H1 (cell line): Measurements from ENCODE around the gene SERPINB1. TPM values are rescaled to one million over a fixed set of nuclear protein-coding genes. Genes with fewer than 3 reads are reported as not detected.
"Not testable (repeated sequence)": the region's sequence is repeated elsewhere in the genome, so short reads cannot be mapped to it uniquely, and the experiment has no call there.

Experiments
- CTCF ChIA-PET: fragments of 300-600 bp; sonication (Branson Sonifier 250); formaldehyde crosslinking; loops from one replicate; lab custom pipeline; 2021; ENCODE audit not compliant: partially characterized antibody; lab: Charles Lee
- POLR2A ChIA-PET: fragments of 300-600 bp; sonication (Branson Sonifier 250); formaldehyde crosslinking; loops from one replicate; lab custom pipeline; 2021; ENCODE audit warnings: inconsistent platforms; ENCODE audit not compliant: partially characterized antibody; lab: Charles Lee
- DNase-seq, 2 experiments: peaks; one replicate each; pipeline versions ENCODE4 v3.0.0 to v3.0.0-alpha.2; 2010 to 2022; ENCODE audit warnings: low spot score in 2 of 2, low read depth in 1 of 2, mixed read lengths in 1 of 2
- FAIRE-seq: peaks from 2 replicates; lab custom pipeline; 2011; peaks lifted over from hg19 to GRCh38; lab: Jason Lieb, UNC
- H2AFZ ChIP-seq: 2 replicates; pipeline ENCODE4 v1.8.1; 2012; ENCODE audit warnings: low read length, inconsistent platforms
- H2AK5ac ChIP-seq: 2 replicates; pipeline ENCODE4 v1.6.1; 2013; ENCODE audit warnings: low read depth, low read length
- H2BK120ac ChIP-seq: replicated peaks from 2 replicates; pipeline ENCODE3; 2013; ENCODE audit warnings: low read depth, low read length, inconsistent platforms
- H2BK12ac ChIP-seq: 2 replicates; pipeline ENCODE4 v1.6.1; 2013; ENCODE audit warnings: low read depth, low read length
- H2BK15ac ChIP-seq: 2 replicates; pipeline ENCODE4 v1.6.1; 2013; ENCODE audit warnings: low read length
- H2BK20ac ChIP-seq: 2 replicates; pipeline ENCODE4 v1.6.1; 2013; ENCODE audit warnings: low read length
- H2BK5ac ChIP-seq: 2 replicates; pipeline ENCODE4 v1.6.1; 2013; ENCODE audit warnings: low read depth, low read length
- H3K14ac ChIP-seq: 2 replicates; pipeline ENCODE4 v1.6.1; 2013; ENCODE audit warnings: inconsistent platforms; ENCODE audit not compliant: insufficient read length
- H3K18ac ChIP-seq: 2 replicates; pipeline ENCODE4 v1.6.1; 2013; ENCODE audit warnings: low read length; ENCODE audit errors: extremely low read depth
- H3K23ac ChIP-seq: 2 replicates; pipeline ENCODE4 v1.6.1; 2013; ENCODE audit warnings: inconsistent platforms; ENCODE audit not compliant: insufficient read length
- H3K23me2 ChIP-seq: 2 replicates; pipeline ENCODE4 v1.6.1; 2013; ENCODE audit warnings: low read depth, low read length
- H3K27ac ChIP-seq: 2 replicates; pipeline ENCODE4 v1.6.1; 2011; ENCODE audit warnings: low read depth, low read length, inconsistent platforms
- H3K27me3 ChIP-seq, 4 experiments: replicated peaks in 1 of 4; 1 replicate in 1 of 4; 2 replicates in 3 of 4; pipeline versions ENCODE4 v1.6.1 to v1.8.1; 2011 to 2013; ENCODE audit warnings: low read length in 3 of 4, mild to moderate bottlenecking in 3 of 4, inconsistent platforms in 2 of 4, mixed read lengths in 2 of 4, moderate library complexity in 1 of 4; ENCODE audit not compliant: control insufficient read depth in 3 of 4, insufficient read depth in 3 of 4; ENCODE audit errors: extremely low read depth in 1 of 4
- H3K36me3 ChIP-seq, 4 experiments: 2 replicates each; pipeline versions ENCODE4 v1.6.1 to v1.8.1; 2011 to 2013; ENCODE audit warnings: mild to moderate bottlenecking in 4 of 4, low read length in 3 of 4, moderate library complexity in 2 of 4, control low read depth in 1 of 4, inconsistent platforms in 1 of 4; ENCODE audit not compliant: insufficient read depth in 4 of 4, control insufficient read depth in 2 of 4
- H3K4ac ChIP-seq: replicated peaks from 2 replicates; pipeline ENCODE3; 2013; ENCODE audit warnings: low read length, low read depth, mixed read lengths, inconsistent platforms; ENCODE audit not compliant: insufficient read length
- H3K4me1 ChIP-seq, 4 experiments: replicated peaks in 1 of 4; 1 replicate in 1 of 4; 2 replicates in 3 of 4; pipeline versions ENCODE4 v1.6.1 to v1.8.1; 2011 to 2013; ENCODE audit warnings: low read length in 3 of 4, inconsistent platforms in 2 of 4, mixed read lengths in 1 of 4; ENCODE audit not compliant: insufficient read depth in 4 of 4, control insufficient read depth in 3 of 4
- H3K4me2 ChIP-seq, 2 experiments: 2 replicates each; pipeline versions ENCODE4 v1.6.1 to v1.8.1; 2011 to 2013; ENCODE audit warnings: low read depth in 2 of 2, low read length in 2 of 2, control low read depth in 1 of 2, inconsistent platforms in 1 of 2, mild to moderate bottlenecking in 1 of 2; ENCODE audit not compliant: insufficient read depth in 1 of 2
- H3K4me3 ChIP-seq, 4 experiments: fragments of 200-600, 300-600 bp in 1 of 4; sonication (generic), shearing (Covaris generic), sonication (Bioruptor Twin) in 1 of 4; 2 replicates each; pipeline versions ENCODE4 v1.5.1 to v1.8.1; 2011 to 2016; ENCODE audit warnings: low read length in 4 of 4, low read depth in 3 of 4, control low read depth in 2 of 4, inconsistent platforms in 2 of 4, mild to moderate bottlenecking in 2 of 4, mixed read lengths in 1 of 4, moderate library complexity in 1 of 4; ENCODE audit not compliant: insufficient read depth in 2 of 4; ENCODE audit errors: extremely low read depth in 1 of 4
- H3K56ac ChIP-seq: replicated peaks from 2 replicates; pipeline ENCODE3; 2013; ENCODE audit warnings: low read depth, mild to moderate bottlenecking, mixed read lengths, low read length, inconsistent platforms; ENCODE audit not compliant: insufficient read length
- H3K79me1 ChIP-seq: 2 replicates; pipeline ENCODE4 v1.6.1; 2013; ENCODE audit warnings: low read depth, low read length, control low read depth
- H3K79me2 ChIP-seq, 2 experiments: 2 replicates each; pipeline versions ENCODE4 v1.6.1 to v1.8.1; 2012 to 2013; ENCODE audit warnings: low read length in 2 of 2, mild to moderate bottlenecking in 2 of 2, inconsistent platforms in 1 of 2; ENCODE audit not compliant: insufficient read depth in 2 of 2, control insufficient read depth in 1 of 2
- H3K9ac ChIP-seq, 4 experiments: replicated peaks in 1 of 4; 1 replicate in 1 of 4; 2 replicates in 3 of 4; pipeline versions ENCODE4 v1.6.1 to v1.8.1; 2011 to 2013; ENCODE audit warnings: low read depth in 3 of 4, low read length in 3 of 4, control low read depth in 2 of 4, mild to moderate bottlenecking in 2 of 4, moderate library complexity in 2 of 4, inconsistent platforms in 1 of 4; ENCODE audit errors: extremely low read depth in 1 of 4
- H3K9me3 ChIP-seq, 2 experiments: 2 replicates each; pipeline versions ENCODE4 v1.6.1 to v1.8.1; 2012 to 2013; ENCODE audit warnings: mild to moderate bottlenecking in 2 of 2, moderate library complexity in 2 of 2, control low read depth in 1 of 2, inconsistent platforms in 1 of 2, low read depth in 1 of 2, low read length in 1 of 2, mixed read lengths in 1 of 2; ENCODE audit not compliant: insufficient read depth in 2 of 2
- H4K20me1 ChIP-seq, 2 experiments: replicated peaks in 1 of 2; 2 replicates each; pipeline versions ENCODE3 to v1.8.1; 2011 to 2013; ENCODE audit warnings: inconsistent platforms in 2 of 2, low read length in 2 of 2, mild to moderate bottlenecking in 1 of 2; ENCODE audit not compliant: insufficient read depth in 2 of 2, control insufficient read depth in 1 of 2
- H4K5ac ChIP-seq: 2 replicates; pipeline ENCODE4 v1.6.1; 2013; ENCODE audit warnings: low read length, low read depth, mixed read lengths, inconsistent platforms; ENCODE audit not compliant: insufficient read length
- H4K8ac ChIP-seq: 2 replicates; pipeline ENCODE4 v1.8.0; 2013; ENCODE audit warnings: mild to moderate bottlenecking, moderate library complexity, low read length, inconsistent platforms; ENCODE audit not compliant: insufficient read depth; ENCODE audit errors: extremely low read depth
- H4K91ac ChIP-seq: replicated peaks from 2 replicates; pipeline ENCODE3; 2013; ENCODE audit warnings: low read length, mixed read lengths, inconsistent platforms; ENCODE audit not compliant: insufficient read length
- WGBS, 2 experiments: shearing (Covaris generic) in 1 of 2; methylation state at CpG; one replicate each; pipeline versions ENCODE4 v1.1.6 to v1.1.7; 2013 to 2015; ENCODE audit warnings: low lambda C conversion rate in 2 of 2, mixed read lengths in 2 of 2, inconsistent platforms in 1 of 2, low coverage in 1 of 2, missing lambda C conversion rate in 1 of 2; ENCODE audit not compliant: insufficient replicate concordance in 2 of 2, insufficient coverage in 1 of 2, insufficient read length in 1 of 2; ENCODE audit errors: extremely low coverage in 1 of 2, missing lambda C conversion rate in 1 of 2; 5-methylcytosine and 5-hydroxymethylcytosine counted together
- polyA plus RNA-seq, 7 experiments: library from polyadenylated mRNA; depleted of rRNA in 3 of 7; stranded (reverse) in 5 of 7; unstranded in 2 of 7; fragments of >200 nt in 5 of 7; fragments of 200-250 nt in 2 of 7; gene quantifications; 1 replicate in 5 of 7; 2 replicates in 1 of 7; 4 replicates in 1 of 7; pipeline versions ENCODE4 v1.2.1 to v1.2.3, GENCODE V29; 2011 to 2013; ENCODE audit warnings: missing spikeins in 2 of 7, mixed read lengths in 2 of 7
- total RNA-seq: library from RNA; stranded (reverse); fragmentation: NEBNext Ultra II Directional; extraction: Animal tissue kit (Norgen Biotek cat#: 25700); gene quantifications from 2 replicates; pipeline ENCODE4 v1.2.1, GENCODE V29; 2021

Gene SERPINB1
- total and polyA plus RNA-seq, 2 of the 8 experiments (the other 6 are each of a cell fraction or from before 2014, with no cell fraction given) = 8.1 to 17.3 TPM

DNA sequence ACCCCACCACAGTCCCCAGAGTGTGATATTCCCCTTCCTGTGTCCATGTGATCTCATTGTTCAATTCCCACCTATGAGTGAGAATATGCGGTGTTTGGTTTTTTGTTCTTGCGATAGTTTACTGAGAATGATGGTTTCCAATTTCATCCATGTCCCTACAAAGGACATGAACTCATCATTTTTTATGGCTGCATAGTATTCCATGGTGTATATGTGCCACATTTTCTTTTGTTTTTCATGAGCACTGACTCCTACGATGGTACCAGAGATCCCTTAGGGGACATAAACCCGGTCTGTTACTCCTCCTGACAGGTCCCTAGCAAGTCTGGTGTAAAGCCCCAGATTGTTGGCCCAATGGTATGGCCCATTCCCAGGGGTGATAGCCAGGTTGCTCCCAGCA is 40.0 kb downstream of the SERPINB1 start:
- 86% methylated on average over 2 of the region's 4 CpGs; no CpG with 5 or more reads in 1 of the 2 experiments for WGBS, 2 experiments
- H2BK15ac ChIP-seq, H4K20me1 ChIP-seq, H3K23ac ChIP-seq, H2AFZ ChIP-seq, H3K9ac ChIP-seq, H2AK5ac ChIP-seq, H3K27ac ChIP-seq, H4K91ac ChIP-seq, H3K18ac ChIP-seq, H3K4me3 ChIP-seq, POLR2A ChIA-PET, H2BK12ac ChIP-seq, H3K79me1 ChIP-seq, H3K9me3 ChIP-seq, H3K27me3 ChIP-seq, H3K56ac ChIP-seq, FAIRE-seq, H3K4ac ChIP-seq, H3K4me1 ChIP-seq, H2BK120ac ChIP-seq, H3K23me2 ChIP-seq, H3K36me3 ChIP-seq, DNase-seq, H3K79me2 ChIP-seq, H2BK20ac ChIP-seq, H3K4me2 ChIP-seq, H4K8ac ChIP-seq, H3K14ac ChIP-seq, H4K5ac ChIP-seq: not testable (repeated sequence)
- 0 out of 2 replicates have a peak overlapping the region, but pooled peaks have one; percentile 44 for H2BK5ac ChIP-seq
- CTCF ChIA-PET = interaction anchor here (1.5 kb wide), 1 partner anchor 10 kb away, joined by 3 read pairs; no protein-coding TSS in a partner anchor
